ENCODE measurements around the gene SERPINB6. TPM values are rescaled to one million over a fixed set of nuclear protein-coding genes. Genes with fewer than 3 reads are reported as not detected.
"Not testable (repeated sequence)": the region's sequence is repeated elsewhere in the genome, so short reads cannot be mapped to it uniquely, and the experiment has no call there.

The SERPINB6 gene
- 128 and 137 TPM in 2 replicates for total RNA-seq
- polyA plus RNA-seq (2012): 118 TPM

GRCh38 chr6:2971420-2972218, at the start of gene SERPINB6:
Gene SERPINB6 (minus strand): TSS chr6:2971567. CDS start chr6:2959332, 12,235 bp downstream.
- peak; percentile 85 for DNase-seq (ENCODE audit: low read depth)

DNA sequence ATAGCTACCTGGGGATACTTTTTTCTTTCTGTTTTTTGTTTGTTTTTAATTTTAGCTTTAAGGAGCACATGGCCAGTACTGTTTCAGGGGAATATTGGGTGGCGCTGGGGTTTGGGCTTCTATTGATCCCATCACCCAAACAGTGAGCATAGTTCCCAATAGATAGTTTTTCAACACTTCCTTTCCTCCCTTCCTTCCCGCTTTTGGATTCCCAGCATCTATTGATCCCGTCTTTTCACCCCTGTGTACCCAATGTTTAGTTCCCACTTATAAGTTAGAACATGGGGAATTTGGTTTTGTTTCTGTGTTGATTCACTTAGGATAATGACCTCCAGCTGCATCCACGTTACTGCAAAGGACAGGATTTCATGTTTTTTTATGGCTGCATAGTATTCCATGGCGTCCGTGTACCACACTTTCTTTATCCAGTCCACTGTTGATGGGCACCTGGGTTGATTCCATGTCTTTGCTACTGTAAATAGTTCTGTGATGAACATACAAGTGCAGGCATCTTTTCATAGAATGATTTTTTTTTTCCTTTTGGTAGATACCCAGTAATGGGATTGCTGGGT, 48.5 kb upstream of the SERPINB6 start:
- DNase-seq (ENCODE audit: low read depth): no peak

DNA sequence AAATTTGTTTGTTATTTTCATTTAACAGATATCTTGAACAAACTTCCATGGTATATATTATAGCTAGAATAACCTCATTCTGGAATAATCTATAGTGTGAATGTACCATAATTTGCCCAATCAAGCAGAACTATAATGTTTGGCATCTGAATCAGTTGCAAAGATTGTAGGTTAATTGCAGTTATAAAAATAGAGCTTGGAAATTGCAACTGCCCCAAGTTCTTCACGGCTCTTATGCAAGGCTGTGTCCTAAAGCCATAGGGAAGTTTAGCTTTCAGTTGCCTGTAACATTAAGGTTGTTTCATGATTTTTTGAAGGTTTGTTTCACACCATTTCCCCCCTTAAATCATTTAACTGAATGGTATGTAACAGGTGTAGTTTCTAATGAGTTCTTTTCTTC, 47.7 kb upstream of the SERPINB6 start:
- DNase-seq (ENCODE audit: low read depth): no peak

DNA sequence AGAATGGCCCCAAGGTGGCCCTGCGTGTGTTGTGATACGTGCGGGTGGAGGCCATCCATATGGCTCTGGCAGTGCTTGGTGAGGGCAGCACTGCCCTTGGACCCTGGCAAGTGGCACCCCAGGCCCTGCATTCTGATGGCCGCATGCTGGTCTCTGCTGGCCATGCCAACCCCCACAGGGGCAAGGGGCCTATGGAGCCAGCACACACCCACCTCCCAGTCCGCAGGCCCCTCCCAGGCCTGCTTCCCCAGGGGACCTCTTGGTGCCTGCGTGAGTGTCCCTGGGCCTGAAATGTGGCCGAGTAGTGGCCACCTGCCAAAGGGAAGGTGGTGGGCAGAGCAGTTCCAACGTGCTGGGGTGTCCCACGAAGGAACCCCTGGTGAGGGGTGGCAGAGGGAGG, 45.9 kb upstream of the SERPINB6 start:
- no peak for DNase-seq (ENCODE audit: low read depth)

DNA sequence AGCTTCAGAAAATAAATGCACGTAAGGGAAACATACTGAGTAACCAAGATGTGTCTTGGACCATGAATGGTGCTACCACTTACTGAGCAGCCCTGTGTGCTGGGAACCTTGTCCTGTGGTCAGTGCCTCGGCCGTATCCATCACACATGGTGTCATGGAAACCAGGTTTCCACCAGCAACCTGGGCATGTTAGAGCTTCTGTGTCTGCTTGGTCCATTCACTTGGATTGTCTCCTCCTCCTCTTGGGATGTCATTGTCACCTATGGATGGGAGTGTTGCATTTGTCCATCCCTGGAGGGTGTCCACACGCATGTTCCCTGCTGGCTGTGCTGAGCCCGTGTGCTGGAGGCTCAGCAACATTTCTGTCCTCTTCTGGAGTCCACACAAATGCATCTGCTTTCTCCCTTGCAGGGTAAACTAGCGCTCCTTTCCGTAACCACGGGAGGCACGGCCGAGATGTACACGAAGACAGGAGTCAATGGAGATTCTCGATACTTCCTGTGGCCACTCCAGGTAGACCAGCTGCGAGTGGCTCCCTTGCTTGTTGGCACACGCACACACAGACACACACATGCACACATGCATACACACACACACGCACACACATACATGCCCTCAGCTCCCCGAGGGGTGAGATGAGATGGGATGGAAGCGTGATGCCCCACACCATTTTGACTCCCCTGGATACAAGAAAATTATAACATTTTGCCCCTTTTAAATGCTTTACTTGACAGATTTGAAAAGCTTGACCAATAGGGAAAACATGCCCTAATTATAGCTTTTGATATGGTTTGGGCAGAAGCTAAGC, 45.3 kb upstream of the SERPINB6 start:
- no peak for DNase-seq (ENCODE audit: low read depth)

GRCh38 chr6:3015144-3015543, 43.8 kb upstream of the SERPINB6 start:
- no peak for DNase-seq (ENCODE audit: low read depth)

- no peak for DNase-seq (ENCODE audit: low read depth)
Observed at GRCh38 chr6:3014675-3015066, 43.3 kb upstream of the SERPINB6 start.

GRCh38 chr6:3013901-3014674, 42.7 kb upstream of the SERPINB6 start:
- DNase-seq (ENCODE audit: low read depth): no peak

DNA sequence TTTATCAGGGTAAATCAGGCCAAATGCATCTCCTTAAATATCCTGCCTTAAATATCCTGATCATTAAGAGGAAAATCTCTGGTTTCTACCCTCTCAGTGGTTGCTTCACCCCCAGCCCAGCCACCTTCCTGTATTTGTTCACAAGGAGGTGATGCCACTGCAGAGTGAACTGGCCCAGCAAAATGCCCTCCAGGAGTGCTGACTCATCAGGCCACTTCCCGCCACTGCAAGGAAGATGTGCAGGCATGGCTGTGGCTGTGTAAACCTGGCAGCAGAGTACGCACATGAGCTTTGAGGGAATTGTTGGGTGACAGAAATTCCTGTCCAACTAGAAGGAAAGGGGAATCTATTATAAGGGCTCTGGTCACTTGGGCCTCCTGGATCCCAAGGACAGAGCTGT, 42.1 kb upstream of the SERPINB6 start:
- no peak for DNase-seq (ENCODE audit: low read depth)

- no peak for DNase-seq (ENCODE audit: low read depth)
Observed at GRCh38 chr6:3011592-3011991, 40.2 kb upstream of the SERPINB6 start.

GRCh38 chr6:3011158-3011557, 39.8 kb upstream of the SERPINB6 start:
- DNase-seq (ENCODE audit: low read depth): no peak

- DNase-seq (ENCODE audit: low read depth): no peak
Observed at GRCh38 chr6:3009930-3010329, 38.6 kb upstream of the SERPINB6 start.

- not testable (repeated sequence) for DNase-seq (ENCODE audit: low read depth)
Observed at GRCh38 chr6:3008712-3009265, 37.4 kb upstream of the SERPINB6 start.

- DNase-seq (ENCODE audit: low read depth): no peak
Observed at GRCh38 chr6:3007571-3007970, 36.2 kb upstream of the SERPINB6 start.

GRCh38 chr6:3006476-3006875, 35.1 kb upstream of the SERPINB6 start:
- no peak for DNase-seq (ENCODE audit: low read depth)

GRCh38 chr6:3005874-3006273, 34.5 kb upstream of the SERPINB6 start:
- DNase-seq (ENCODE audit: low read depth): no peak

DNA sequence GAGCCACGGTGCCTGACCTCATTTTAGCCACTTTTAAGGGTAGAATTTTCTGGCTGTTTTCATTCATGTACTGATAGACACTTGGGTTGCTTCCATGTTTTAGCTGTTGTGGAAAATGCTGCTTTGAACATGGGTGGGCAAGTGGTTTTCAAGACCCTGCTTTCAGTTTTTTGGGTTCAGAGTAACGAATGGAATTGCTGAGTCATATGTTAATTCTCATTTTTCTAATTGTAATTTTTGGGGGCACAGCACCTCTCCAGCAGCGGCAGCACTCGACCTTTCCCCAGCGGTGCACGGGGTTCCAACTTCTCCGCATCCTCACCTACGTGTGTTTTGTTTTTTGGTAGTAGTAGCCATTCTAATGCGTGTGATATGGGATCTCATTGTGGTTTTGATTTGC, 33.7 kb upstream of the SERPINB6 start:
- DNase-seq (ENCODE audit: low read depth): no peak

DNA sequence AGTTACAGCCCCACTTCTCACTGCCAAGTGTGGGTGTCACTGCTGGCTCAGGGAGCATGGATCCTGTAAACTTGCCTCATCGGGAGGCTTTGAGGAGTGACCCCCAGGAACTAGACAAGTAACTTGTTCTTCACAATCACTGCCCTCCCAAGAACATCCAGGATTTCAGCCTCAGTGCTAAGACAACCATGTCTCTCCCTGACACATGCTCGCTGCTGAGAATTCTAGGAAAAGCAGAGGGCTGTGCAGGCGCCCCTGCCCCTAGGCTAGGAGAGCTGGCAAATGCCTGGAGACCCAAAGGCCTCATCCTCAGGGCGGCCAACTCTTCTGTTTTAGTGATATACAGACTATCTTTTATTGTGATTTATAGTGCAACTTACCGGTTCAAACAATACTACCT, 31.9 kb upstream of the SERPINB6 start:
- not testable (repeated sequence) for DNase-seq (ENCODE audit: low read depth)

DNA sequence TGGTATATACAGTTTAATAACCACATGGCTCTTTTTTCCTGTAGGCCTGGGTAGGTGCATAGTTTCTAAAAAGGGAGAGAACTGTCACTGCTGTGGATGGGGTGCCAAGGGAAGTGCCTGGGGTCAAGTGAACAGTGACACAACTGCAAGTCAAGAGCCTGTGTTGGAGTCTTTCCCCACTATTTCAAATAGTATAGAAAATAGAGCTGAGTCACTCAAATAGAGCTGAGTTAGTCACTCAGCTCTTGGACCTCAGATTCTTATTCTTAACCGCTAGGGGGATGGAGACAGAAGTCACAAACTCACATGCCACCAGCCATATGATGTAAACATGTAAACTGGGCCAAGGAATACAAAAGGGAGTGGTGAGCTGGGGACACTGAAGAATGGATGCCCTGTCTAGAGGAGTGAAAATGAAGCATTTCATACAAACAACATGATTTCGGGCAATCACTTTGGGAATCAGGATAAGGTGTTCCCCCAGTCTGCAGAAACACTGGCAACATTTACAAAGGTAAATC, 30.5 kb upstream of the SERPINB6 start:
- peak; percentile 60 for DNase-seq (ENCODE audit: low read depth)

DNA sequence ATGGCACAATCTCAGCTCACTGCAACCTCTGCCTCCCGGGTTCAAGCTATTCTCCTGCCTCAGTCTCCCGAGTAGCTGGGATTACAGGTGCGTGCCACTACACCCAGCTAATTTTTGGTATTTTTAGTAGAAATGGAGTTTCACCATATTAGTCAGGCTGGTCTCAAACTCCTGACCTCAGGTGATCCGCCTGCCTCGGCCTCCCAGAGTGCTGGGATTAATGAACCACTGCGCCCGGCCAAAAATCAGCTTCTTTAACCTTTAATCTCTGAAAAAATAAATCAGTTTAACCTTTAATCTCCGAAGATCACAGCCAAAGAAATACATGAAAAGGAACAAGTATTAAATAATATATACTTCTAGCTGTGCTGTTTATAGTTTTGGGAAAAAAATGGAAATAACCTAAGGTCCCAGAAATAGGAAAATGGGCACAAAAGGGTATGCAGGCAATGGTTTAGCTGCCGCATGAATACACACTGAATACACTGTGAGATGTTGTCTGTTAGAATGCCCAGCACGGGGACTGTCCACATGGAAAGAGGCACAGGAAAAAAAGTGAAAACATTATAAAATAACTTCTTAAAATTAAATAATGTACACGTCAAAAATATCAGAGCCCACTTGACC, 29.9 kb upstream of the SERPINB6 start:
- no peak for DNase-seq (ENCODE audit: low read depth)

All from myocyte (in vitro differentiated cells).